Upper lobe of left lung (tissue), 4 donors: Measurements from ENCODE around the gene BRF1.

ENCODE experiments used
- CTCF ChIP-seq, 6 experiments: fragments of 450-650 bp in 4 of 6; fragments of 200-600 bp in 2 of 6; sonication (generic) in 2 of 6; IDR thresholded peaks; one replicate each; pipeline ENCODE4 v1.5.1; 2016 to 2019; ENCODE audit warnings: antibody characterized with exemption in 6 of 6
- POLR2A ChIP-seq, 4 donors: fragments of 450-650 bp; IDR thresholded peaks; one replicate each; pipeline ENCODE4 v1.5.1; 2016 to 2017; ENCODE audit warnings: antibody characterized with exemption in 4 of 4, mild to moderate bottlenecking in 2 of 4
- POLR2AphosphoS5 ChIP-seq, 2 donors: sonication (generic); formaldehyde crosslinking; IDR thresholded peaks; one replicate each; pipeline ENCODE4 v1.5.1; 2017; ENCODE audit warnings: antibody characterized with exemption in 2 of 2

GRCh38 chr14:105333613-105334364, 33.0 kb upstream of the BRF1 start:
- TF ChIP-seq CTCF (IDR thresholded peaks at IDR 0.05) (no peak), POLR2AphosphoS5 (IDR thresholded peaks at IDR 0.05) (no peak), POLR2A (IDR thresholded peaks at IDR 0.05) (no peak)
